ENCODE data around the gene FOXP3. TPM values are rescaled to one million over a fixed set of nuclear protein-coding genes. Genes with fewer than 3 reads are reported as not detected.

FOXP3 gene
- total RNA-seq, 1 donor from 2014 or later, result 0.26 TPM

DNA sequence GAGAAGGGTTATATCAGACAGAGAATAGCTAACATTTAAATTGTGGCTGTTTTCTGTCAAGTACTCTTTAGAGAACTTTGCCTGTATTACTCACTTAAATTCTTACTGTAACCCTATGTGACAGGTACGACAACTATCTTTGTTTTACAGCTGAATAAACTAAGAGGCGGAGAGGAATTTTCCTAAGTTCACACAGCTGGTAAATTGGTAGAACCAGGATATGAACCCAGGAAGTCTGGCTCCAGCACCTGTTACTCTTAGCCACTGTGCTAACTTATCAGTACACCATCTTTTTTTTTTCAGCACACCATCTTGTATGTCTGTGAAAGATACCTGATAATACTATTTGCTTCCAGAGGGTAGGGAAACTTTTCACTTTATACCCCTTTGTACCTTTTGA is 62.5 kb downstream of the FOXP3 start:
- Mint-ChIP-seq H3K27me3 (ENCODE audit: unreplicated experiment) (peaks cover 5% of the 10 kb centered on the region), H3K27ac (ENCODE audit: unreplicated experiment) (no peak overlapping the region), H3K4me1 (ENCODE audit: unreplicated experiment) (peaks cover 14% of the 10 kb centered on the region), H3K4me3 (ENCODE audit: unreplicated experiment) (no peak overlapping the region), H3K36me3 (ENCODE audit: low read depth, unreplicated experiment) (no peaks in the 10 kb centered on the region), H3K9me3 (ENCODE audit: unreplicated experiment) (no peaks in the 10 kb centered on the region)
- TF ChIP-seq, protein P1, sequence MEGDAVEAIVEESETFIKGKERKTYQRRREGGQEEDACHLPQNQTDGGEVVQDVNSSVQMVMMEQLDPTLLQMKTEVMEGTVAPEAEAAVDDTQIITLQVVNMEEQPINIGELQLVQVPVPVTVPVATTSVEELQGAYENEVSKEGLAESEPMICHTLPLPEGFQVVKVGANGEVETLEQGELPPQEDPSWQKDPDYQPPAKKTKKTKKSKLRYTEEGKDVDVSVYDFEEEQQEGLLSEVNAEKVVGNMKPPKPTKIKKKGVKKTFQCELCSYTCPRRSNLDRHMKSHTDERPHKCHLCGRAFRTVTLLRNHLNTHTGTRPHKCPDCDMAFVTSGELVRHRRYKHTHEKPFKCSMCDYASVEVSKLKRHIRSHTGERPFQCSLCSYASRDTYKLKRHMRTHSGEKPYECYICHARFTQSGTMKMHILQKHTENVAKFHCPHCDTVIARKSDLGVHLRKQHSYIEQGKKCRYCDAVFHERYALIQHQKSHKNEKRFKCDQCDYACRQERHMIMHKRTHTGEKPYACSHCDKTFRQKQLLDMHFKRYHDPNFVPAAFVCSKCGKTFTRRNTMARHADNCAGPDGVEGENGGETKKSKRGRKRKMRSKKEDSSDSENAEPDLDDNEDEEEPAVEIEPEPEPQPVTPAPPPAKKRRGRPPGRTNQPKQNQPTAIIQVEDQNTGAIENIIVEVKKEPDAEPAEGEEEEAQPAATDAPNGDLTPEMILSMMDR (IDR thresholded peaks at IDR 0.05; ENCODE audit: unreplicated experiment), result no peak
- DNase-seq (ENCODE audit: low spot score), result no peak

Other genes with a start within 250 kb of the FOXP3 start
- 31.0 TPM for gene TFE3, start 221.4 kb downstream of the FOXP3 start, total RNA-seq (ENCODE audit: unreplicated experiment)
- gene CCDC120, start 205.7 kb downstream of the FOXP3 start, total RNA-seq (ENCODE audit: unreplicated experiment), result 22.5 TPM
- 22.3 TPM for gene PRAF2, start 190.7 kb downstream of the FOXP3 start, total RNA-seq (ENCODE audit: unreplicated experiment)
- gene WDR45, start 184.8 kb downstream of the FOXP3 start, total RNA-seq (ENCODE audit: unreplicated experiment), result 46.4 TPM
- gene GPKOW, start 141.0 kb downstream of the FOXP3 start, total RNA-seq (ENCODE audit: unreplicated experiment), result 28.8 TPM
- 1.2 TPM for gene MAGIX, start 102.0 kb downstream of the FOXP3 start, total RNA-seq (ENCODE audit: unreplicated experiment)
- 1.9 TPM for gene PLP2, start 92.8 kb downstream of the FOXP3 start, total RNA-seq (ENCODE audit: unreplicated experiment)
- gene PRICKLE3, start 78.3 kb downstream of the FOXP3 start, total RNA-seq (ENCODE audit: unreplicated experiment), result 11.3 TPM
- gene SYP, start 64.5 kb downstream of the FOXP3 start, total RNA-seq (ENCODE audit: unreplicated experiment), result 1.8 TPM
- gene CACNA1F, start 31.4 kb downstream of the FOXP3 start, total RNA-seq (ENCODE audit: unreplicated experiment), result 0.59 TPM
- 24.2 TPM for gene CCDC22, start 29.2 kb downstream of the FOXP3 start, total RNA-seq (ENCODE audit: unreplicated experiment)
- 6.0 TPM for gene PPP1R3F, start 5.1 kb upstream of the FOXP3 start, total RNA-seq (ENCODE audit: unreplicated experiment)
- gene GAGE10, start 38.9 kb upstream of the FOXP3 start, total RNA-seq (ENCODE audit: unreplicated experiment), result not detected
- not detected for gene GAGE12J, start 57.3 kb upstream of the FOXP3 start, total RNA-seq (ENCODE audit: unreplicated experiment)
- gene GAGE13, start 66.9 kb upstream of the FOXP3 start, total RNA-seq (ENCODE audit: unreplicated experiment), result not detected

Data from endothelial cell (in vitro differentiated cells).